GM12874 (cell line): ENCODE data around the gene CLPTM1L.

Source experiments
- TF ChIP-seq, protein P1 (sequence below): IDR thresholded peaks from 2 replicates; pipeline ENCODE4 v1.5.1; 2011; ENCODE audit warnings: low read depth, mild to moderate bottlenecking, control low read depth, low read length, moderate library complexity; ENCODE audit not compliant: insufficient read depth

CLPTM1L gene

DNA sequence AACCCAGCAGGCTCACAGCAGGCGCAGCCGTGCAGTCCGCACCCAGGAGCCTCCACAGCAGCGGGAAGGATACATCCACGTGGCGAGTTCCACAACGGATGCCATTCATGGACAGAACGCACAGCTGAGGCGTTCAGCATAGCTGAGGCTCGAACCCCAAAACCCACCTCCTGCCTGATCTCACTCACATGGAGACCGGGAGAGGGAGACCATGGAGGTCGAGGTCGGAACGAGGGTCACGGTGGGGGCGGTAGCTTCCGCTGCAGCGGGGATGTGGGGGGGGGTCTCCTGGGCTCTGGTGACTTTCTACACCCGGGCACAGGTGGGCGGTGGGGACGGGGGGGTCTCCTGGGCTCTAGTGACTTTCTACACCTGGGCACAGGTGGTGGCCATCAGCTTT is 67.6 kb downstream of the CLPTM1L start:
- TF ChIP-seq, protein P1, sequence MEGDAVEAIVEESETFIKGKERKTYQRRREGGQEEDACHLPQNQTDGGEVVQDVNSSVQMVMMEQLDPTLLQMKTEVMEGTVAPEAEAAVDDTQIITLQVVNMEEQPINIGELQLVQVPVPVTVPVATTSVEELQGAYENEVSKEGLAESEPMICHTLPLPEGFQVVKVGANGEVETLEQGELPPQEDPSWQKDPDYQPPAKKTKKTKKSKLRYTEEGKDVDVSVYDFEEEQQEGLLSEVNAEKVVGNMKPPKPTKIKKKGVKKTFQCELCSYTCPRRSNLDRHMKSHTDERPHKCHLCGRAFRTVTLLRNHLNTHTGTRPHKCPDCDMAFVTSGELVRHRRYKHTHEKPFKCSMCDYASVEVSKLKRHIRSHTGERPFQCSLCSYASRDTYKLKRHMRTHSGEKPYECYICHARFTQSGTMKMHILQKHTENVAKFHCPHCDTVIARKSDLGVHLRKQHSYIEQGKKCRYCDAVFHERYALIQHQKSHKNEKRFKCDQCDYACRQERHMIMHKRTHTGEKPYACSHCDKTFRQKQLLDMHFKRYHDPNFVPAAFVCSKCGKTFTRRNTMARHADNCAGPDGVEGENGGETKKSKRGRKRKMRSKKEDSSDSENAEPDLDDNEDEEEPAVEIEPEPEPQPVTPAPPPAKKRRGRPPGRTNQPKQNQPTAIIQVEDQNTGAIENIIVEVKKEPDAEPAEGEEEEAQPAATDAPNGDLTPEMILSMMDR, result no peak

DNA sequence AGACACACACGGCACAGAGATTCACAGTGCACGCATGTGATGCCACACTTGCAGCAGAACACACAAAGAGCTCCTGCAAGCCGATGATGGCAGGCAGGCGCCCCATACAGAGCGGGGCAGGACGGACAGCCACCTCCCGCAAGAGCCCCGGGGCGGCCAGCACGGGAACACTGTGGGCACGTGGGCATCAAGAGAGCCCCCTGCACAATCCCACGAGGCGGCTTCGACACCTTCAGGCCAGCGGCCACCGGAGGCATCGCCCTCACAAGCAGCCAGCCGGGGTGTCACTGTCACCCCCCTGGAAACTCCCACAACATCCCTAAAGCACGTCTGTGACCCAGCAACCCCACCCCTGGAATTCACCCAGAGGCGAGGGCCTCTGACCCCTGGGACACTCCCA is 68.0 kb downstream of the CLPTM1L start:
- TF ChIP-seq, protein P1, result no peak

DNA sequence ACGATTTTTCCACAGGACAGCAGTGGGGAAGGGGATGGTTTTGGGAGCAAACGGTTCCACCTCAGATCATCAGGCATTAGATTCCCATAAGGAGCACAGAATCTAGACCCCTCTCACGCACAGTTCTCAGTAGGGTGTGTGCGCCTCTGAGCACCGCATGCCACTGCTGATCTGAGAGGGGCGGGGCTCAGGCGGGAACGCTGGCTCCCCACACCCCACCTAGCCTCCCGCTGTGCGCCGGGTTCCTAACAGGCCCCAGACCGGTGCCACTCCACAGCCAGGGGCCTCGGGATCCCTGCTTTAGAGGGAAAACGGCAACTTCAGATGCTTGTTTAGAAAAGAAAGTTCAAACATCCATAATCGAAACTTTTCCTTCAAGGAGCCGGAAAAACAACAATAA is 70.4 kb downstream of the CLPTM1L start:
- TF ChIP-seq, protein P1, result no peak

DNA sequence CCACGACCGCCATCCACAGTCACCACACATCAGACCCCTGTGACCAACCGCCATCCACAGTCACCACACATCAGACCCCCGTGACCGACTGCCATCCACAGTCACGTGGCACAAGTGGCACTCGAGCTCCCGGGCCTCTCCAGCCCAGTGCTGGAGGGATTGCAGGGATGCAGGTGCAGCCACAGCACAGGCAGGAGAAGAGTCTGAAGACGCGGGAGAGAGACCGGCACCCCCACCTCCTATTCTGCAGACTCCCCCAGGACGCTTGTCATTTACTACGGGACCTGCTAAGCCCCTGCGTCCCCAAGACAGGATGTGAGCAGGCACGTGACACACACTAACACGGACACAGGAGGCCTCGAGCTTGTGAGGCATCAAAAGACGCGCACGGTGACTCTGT is 71.2 kb downstream of the CLPTM1L start:
- TF ChIP-seq, protein P1, result no peak

DNA sequence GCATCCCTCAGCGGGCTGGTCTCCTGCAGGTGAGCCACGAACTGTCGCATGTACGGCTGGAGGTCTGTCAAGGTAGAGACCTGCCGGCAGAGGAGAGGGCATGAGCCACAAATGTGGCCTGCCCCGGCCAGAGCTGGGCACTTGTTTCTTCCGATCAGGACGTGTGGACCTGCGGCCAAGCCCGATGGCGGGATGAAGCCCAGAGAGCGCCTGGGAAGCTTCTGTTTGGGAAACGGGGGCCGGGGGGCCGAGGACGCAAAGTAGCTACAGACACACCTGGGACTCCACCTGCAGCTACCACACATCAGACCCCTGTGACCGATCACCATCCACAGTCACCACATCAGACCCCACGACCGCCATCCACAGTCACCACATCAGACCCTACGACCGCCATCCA is 72.7 kb downstream of the CLPTM1L start:
- TF ChIP-seq, protein P1, result no peak

DNA sequence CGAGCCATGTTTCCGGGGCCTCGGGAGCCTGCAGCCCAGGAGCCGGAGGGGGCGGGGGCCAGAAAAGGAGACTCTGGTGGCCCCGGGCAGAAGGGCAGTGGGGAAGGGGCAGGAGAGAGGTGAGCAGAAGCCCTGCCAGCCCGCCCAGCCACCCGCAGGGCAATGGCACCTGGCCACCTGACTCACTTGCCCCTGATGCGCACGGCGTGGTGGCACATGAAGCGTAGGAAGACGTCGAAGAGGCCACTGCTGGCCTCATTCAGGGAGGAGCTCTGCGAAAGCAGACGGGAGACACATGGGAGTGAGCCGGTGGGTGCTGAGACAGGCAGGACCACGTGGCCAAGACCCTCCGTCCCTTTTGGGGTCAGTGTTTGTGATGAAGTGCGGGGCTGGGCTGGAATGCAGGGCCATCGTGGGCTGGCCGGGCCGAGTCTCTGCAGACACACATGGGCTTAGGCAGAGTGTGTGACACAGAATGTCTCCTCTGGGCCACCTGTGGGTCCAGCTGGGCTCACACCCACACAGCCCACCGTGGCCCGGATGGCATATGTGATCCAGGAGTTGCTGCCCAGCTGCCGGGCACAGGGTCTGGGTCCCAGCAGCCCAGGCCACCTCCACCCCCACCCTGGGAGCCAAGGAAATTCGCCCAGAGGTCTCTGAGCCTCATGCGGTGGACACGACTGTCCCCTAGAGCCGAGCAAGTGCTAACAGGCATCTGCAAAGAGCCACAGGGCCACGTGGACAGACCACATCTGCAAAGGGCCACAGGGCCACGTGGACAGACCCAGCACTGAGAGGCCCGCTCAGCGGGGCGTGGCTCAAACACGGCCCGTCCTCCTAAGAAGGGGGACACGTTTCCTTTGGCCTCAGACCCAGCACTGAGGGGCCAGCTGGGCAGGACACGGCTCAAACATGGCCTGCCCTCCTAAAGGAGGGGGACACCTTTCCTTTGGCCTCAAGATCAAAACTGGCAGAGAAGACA is 73.7 kb downstream of the CLPTM1L start:
- TF ChIP-seq, protein P1, result no peak

DNA sequence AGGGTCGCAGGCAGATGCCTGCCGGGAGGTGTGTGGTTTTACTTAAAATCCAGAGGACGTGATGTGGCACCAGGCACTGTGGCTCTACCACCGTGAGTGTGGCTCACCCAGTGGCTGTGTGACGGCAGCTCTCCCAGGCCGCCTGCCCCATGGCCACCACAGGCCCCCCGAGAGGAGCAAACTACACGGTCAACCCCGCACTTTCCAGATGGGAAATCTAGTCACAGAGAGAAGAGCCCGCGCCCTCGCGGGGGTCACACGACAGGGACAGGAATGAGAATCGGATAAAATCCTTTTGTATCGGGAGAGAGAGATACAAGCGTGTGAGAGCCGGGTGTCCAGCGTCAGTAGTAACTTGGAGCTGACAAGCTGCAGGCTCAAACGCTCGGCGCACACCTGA is 74.5 kb downstream of the CLPTM1L start:
- TF ChIP-seq, protein P1, result no peak
